Measurements from ENCODE around the gene KDM2B.

GRCh38 chr12:121550974-121551634 lies 29.7 kb downstream of the KDM2B start:
- TF ChIP-seq CTCF (conservative IDR thresholded peaks at IDR 0.05) (no peak), EZH2 (IDR thresholded peaks at IDR 0.05; ENCODE audit: low read depth) (no peak)
